ENCODE measurements around the gene WDR18.

The WDR18 gene

GRCh38 chr19:1008268-1009040 is 24.3 kb downstream of the WDR18 start:
- no peak for DNase-seq (ENCODE audit: low read depth)

- no peak for DNase-seq (ENCODE audit: low read depth)
Measured at GRCh38 chr19:1009041-1009980, 25.2 kb downstream of the WDR18 start.

GRCh38 chr19:1009981-1010538 is 25.9 kb downstream of the WDR18 start:
- no peak for DNase-seq (ENCODE audit: low read depth)

GRCh38 chr19:1010586-1011510 is 26.7 kb downstream of the WDR18 start:
- DNase-seq (ENCODE audit: low read depth): no peak

- no peak for DNase-seq (ENCODE audit: low read depth)
Measured at GRCh38 chr19:1011831-1012333, 27.7 kb downstream of the WDR18 start.

- DNase-seq (ENCODE audit: low read depth): no peak
Measured at GRCh38 chr19:1012334-1012733, 28.2 kb downstream of the WDR18 start.

GRCh38 chr19:1013218-1013617 is 29.1 kb downstream of the WDR18 start:
- DNase-seq (ENCODE audit: low read depth): no peak

- DNase-seq (ENCODE audit: low read depth): no peak
Measured at GRCh38 chr19:1014161-1015060, 30.3 kb downstream of the WDR18 start.

- no peak for DNase-seq (ENCODE audit: low read depth)
Measured at GRCh38 chr19:1015061-1015781, 31.1 kb downstream of the WDR18 start.

GRCh38 chr19:1015782-1016646 is 31.9 kb downstream of the WDR18 start:
- no peak for DNase-seq (ENCODE audit: low read depth)

- no peak for DNase-seq (ENCODE audit: low read depth)
Measured at GRCh38 chr19:1016647-1017114, 32.5 kb downstream of the WDR18 start.

- DNase-seq (ENCODE audit: low read depth): no peak
Measured at GRCh38 chr19:1017115-1017905, 33.2 kb downstream of the WDR18 start.

- DNase-seq (ENCODE audit: low read depth): no peak
Measured at GRCh38 chr19:1017906-1018305, 33.8 kb downstream of the WDR18 start.

- no peak for DNase-seq (ENCODE audit: low read depth)
Measured at GRCh38 chr19:1018393-1018792, 34.2 kb downstream of the WDR18 start.

- DNase-seq (ENCODE audit: low read depth): no peak
Measured at GRCh38 chr19:1018932-1019615, 34.9 kb downstream of the WDR18 start.

GRCh38 chr19:1019616-1019961 is 35.4 kb downstream of the WDR18 start:
- DNase-seq (ENCODE audit: low read depth): no peak
